ENCODE data around the gene HOXC9. TPM values are rescaled to one million over a fixed set of nuclear protein-coding genes. Genes with fewer than 3 reads are reported as not detected.

The HOXC9 gene
- polyA plus RNA-seq, 2 of the 4 experiments (the other 2 are of a cell fraction), result 5.2 to 6.6 TPM

- WGBS (ENCODE audit: missing lambda C conversion rate), result 90% methylated on average over 23 of the region's 23 CpGs
- H3K4me3 ChIP-seq, result no peak overlapping the region
- H3K4me2 ChIP-seq, result no peak overlapping the region
- ChIA-PET CTCF (interaction anchor here (1.0 to 27.9 kb wide), 10 partner anchors 7 to 319 kb away, joined by 3 to 476 read pairs (median 6); partner anchors contain the start of genes HOXC10, HOXC5, HOXC6 and HOXC8), POLR2A (no interaction called here)
- peak overlapping the region in 1 of 2 experiments; percentile 59; a peak in 2 of 6 replicates for H3K27ac ChIP-seq
- ATAC-seq, result no peak
- no peak for FAIRE-seq
- DNase-seq (ENCODE audit: low read depth in 1 of 2, low spot score in 1 of 2), result no peak
- TF ChIP-seq ZSCAN20 (CRISPR knock-in tag; IDR thresholded peaks at IDR 0.05), result no peak
- no peak for TF ChIP-seq RAD21 (conservative IDR thresholded peaks at IDR 0.05 in 1 of 2, IDR thresholded peaks at IDR 0.05 in 1 of 2)
- no peak for TF ChIP-seq NFE2L2 (conservative IDR thresholded peaks at IDR 0.05; ENCODE audit: low read length)
- no peak for TF ChIP-seq CHD2 (IDR thresholded peaks at IDR 0.05; ENCODE audit: low read length, partially characterized antibody)
- no peak for TF ChIP-seq MAFK (IDR thresholded peaks at IDR 0.05; ENCODE audit: partially characterized antibody)
- no peak for TF ChIP-seq KDM5A (IDR thresholded peaks at IDR 0.05)
- no peak for TF ChIP-seq HOXA7 (CRISPR knock-in tag; IDR thresholded peaks at IDR 0.05)
- no peak for TF ChIP-seq EHF (CRISPR knock-in tag; IDR thresholded peaks at IDR 0.05)
- no peaks in the 10 kb centered on the region for H3K9me3 ChIP-seq
- peaks cover 35% of the 10 kb centered on the region for H3K4me1 ChIP-seq
Measured at GRCh38 chr12:54020591-54021405, 20.8 kb downstream of the HOXC9 start.

GRCh38 chr12:54021432-54022013 is 21.6 kb downstream of the HOXC9 start:
- ATAC-seq, result no peak
- Histone ChIP-seq H3K4me2 (peak overlapping the region; percentile 37; the same call in 2 of the 3 replicates), H3K4me3 (no peak overlapping the region), H3K9me3 (no peaks in the 10 kb centered on the region), H3K27ac (peak overlapping the region in 1 of 2 experiments; percentile 59; a peak in 2 of 6 replicates), H3K4me1 (peaks cover 35% of the 10 kb centered on the region)
- DNase-seq (ENCODE audit: low read depth in 1 of 2, low spot score in 1 of 2), result peak in 1 of 2 experiments; percentile 45
- peak in 1 of 2 experiments; percentile 15; a peak in 1 of 5 replicates for TF ChIP-seq RAD21 (conservative IDR thresholded peaks at IDR 0.05 in 1 of 2, IDR thresholded peaks at IDR 0.05 in 1 of 2)
- no peak for TF ChIP-seq CTCF (IDR thresholded peaks at IDR 0.05)
- no peak for TF ChIP-seq RNF2 (IDR thresholded peaks at IDR 0.05; ENCODE audit: borderline replicate concordance, low read depth)
- TF ChIP-seq SREBF2 (IDR thresholded peaks at IDR 0.05), result no peak
- POLR2A ChIA-PET, result no interaction called here
- no peak for FAIRE-seq
- WGBS (ENCODE audit: missing lambda C conversion rate), result 66% methylated on average over 16 of the region's 16 CpGs
- CTCF ChIA-PET, result interaction anchor here (1.2 to 27.9 kb wide), 11 partner anchors 10 to 319 kb away, joined by 3 to 476 read pairs (median 8); partner anchors contain the start of genes HOXC10, HOXC5, HOXC8 and SMUG1

GRCh38 chr12:54022960-54023884 is 23.3 kb downstream of the HOXC9 start:
- no peak overlapping the region for H3K4me3 ChIP-seq
- DNase-seq (ENCODE audit: low read depth in 1 of 2, low spot score in 1 of 2), result no peak
- H3K9me3 ChIP-seq, result no peaks in the 10 kb centered on the region
- ChIA-PET CTCF (interaction anchor here (0.9 to 27.9 kb wide), 13 partner anchors 8 to 276 kb away, joined by 3 to 476 read pairs (median 8); partner anchors contain the start of genes HOXC5, HOXC8 and SMUG1), POLR2A (interaction anchor here (1.1 kb wide), 1 partner anchor 14 kb away, joined by 5 read pairs; the partner anchor contains the start of gene HOXC8)
- TF ChIP-seq HOXB5 (CRISPR knock-in tag; IDR thresholded peaks at IDR 0.05) (no peak), USF2 (IDR thresholded peaks at IDR 0.05) (no peak), CHD4 (IDR thresholded peaks at IDR 0.05; ENCODE audit: borderline replicate concordance) (no peak), SREBF2 (IDR thresholded peaks at IDR 0.05) (no peak), PBX3 (IDR thresholded peaks at IDR 0.05) (no peak), PHF8 (IDR thresholded peaks at IDR 0.05; ENCODE audit: borderline replicate concordance, low read depth) (no peak), CEBPB (IDR thresholded peaks at IDR 0.05) (no peak), ZFP36 (IDR thresholded peaks at IDR 0.05; ENCODE audit: borderline replicate concordance, partially characterized antibody) (no peak), ATOH8 (CRISPR knock-in tag; IDR thresholded peaks at IDR 0.05; ENCODE audit: low read depth) (no peak), CHD2 (IDR thresholded peaks at IDR 0.05; ENCODE audit: low read length, partially characterized antibody) (no peak), POLR2A (IDR thresholded peaks at IDR 0.05; ENCODE audit: low read length) (no peak), FOSL2 (IDR thresholded peaks at IDR 0.05) (no peak), FOSL2 (CRISPR knock-in tag; IDR thresholded peaks at IDR 0.05) (no peak)
- 83% methylated on average over 8 of the region's 8 CpGs for WGBS (ENCODE audit: missing lambda C conversion rate)
- no peak overlapping the region for H3K4me2 ChIP-seq
- no peak for FAIRE-seq
- peaks cover 41% of the 10 kb centered on the region for H3K4me1 ChIP-seq
- no peak for ATAC-seq
- H3K27ac ChIP-seq, result no peak overlapping the region
